HEK293 (cell line): ENCODE results near the gene RPUSD2.

Source experiments
- WT1 ChIP-seq: fragments of 450-650 bp; formaldehyde crosslinking; IDR thresholded peaks from 2 replicates; pipeline ENCODE4 v1.5.1; 2016; ENCODE audit warnings: missing biosample characterization, missing genetic modification characterization
- ZFP3 ChIP-seq: fragments of 450-650 bp; formaldehyde crosslinking; IDR thresholded peaks from 2 replicates; pipeline ENCODE4 v1.5.1; 2016; ENCODE audit warnings: low read depth, missing biosample characterization, missing genetic modification characterization
- ZNF239 ChIP-seq: fragments of 450-650 bp; formaldehyde crosslinking; IDR thresholded peaks from 2 replicates; pipeline ENCODE4 v1.5.1; 2016; ENCODE audit warnings: missing biosample characterization, missing genetic modification characterization
- ZNF274 ChIP-seq, 2 experiments: fragments of 200-500 bp in 1 of 2; fragments of 450-650 bp in 1 of 2; sonication (Bioruptor generic) in 1 of 2; formaldehyde crosslinking in 1 of 2; IDR thresholded peaks; 2 replicates each; pipeline versions ENCODE4 v1.5.1 to v1.6.1; 2014 to 2016; ENCODE audit warnings: borderline replicate concordance in 1 of 2, inconsistent platforms in 1 of 2, low read length in 1 of 2, missing biosample characterization in 1 of 2, missing genetic modification characterization in 1 of 2

GRCh38 chr15:40600956-40601355, 31.9 kb downstream of the RPUSD2 start:
- TF ChIP-seq WT1 (tag by site-specific recombination) (no peak), ZFP3 (tag by site-specific recombination) (no peak), ZNF239 (tag by site-specific recombination) (no peak), ZNF274 (IDR thresholded peaks at IDR 0.05; ENCODE audit: low read length) (no peak), ZNF274 (tag by site-specific recombination; IDR thresholded peaks at IDR 0.05; ENCODE audit: borderline replicate concordance) (no peak)
